ENCODE data around the gene EXOC3L4. TPM values are rescaled to one million over a fixed set of nuclear protein-coding genes. Genes with fewer than 3 reads are reported as not detected.

EXOC3L4 gene
- total and polyA plus RNA-seq, 8 donors = 1.3 to 82.8 (median 16.2) TPM

GRCh38 chr14:103125098-103126070 lies 30.9 kb downstream of the EXOC3L4 start:
- Histone ChIP-seq H3K27ac (peak overlapping the region in 2 of 5 donors; percentile 26 to 87), H3K36me3 (peaks cover 0 to 25% (median 14%) of the 10 kb centered on the region in 4 donors), H3K9me3 (no peaks in the 10 kb centered on the region), H3K27me3 (peaks cover 0 to 34% (median 13%) of the 10 kb centered on the region in 3 donors), H3K4me1 (peaks cover 65 to 97% (median 91%) of the 10 kb centered on the region in 4 donors), H3K4me3 (peak overlapping the region in 3 of 4 donors; percentile 51 to 66 (median 55))
- intact Hi-C loops (cut with DNase I; ENCODE audit: low total_unique reads) = no loop called here
- 88 to 89% (median 89%) methylated on average over 12 to 13 of the region's 13 CpGs for WGBS, 5 donors
- DNase-seq = no peak
- TF ChIP-seq POLR2AphosphoS5 (IDR thresholded peaks at IDR 0.05) (no peak), EP300 (IDR thresholded peaks at IDR 0.05) (no peak), POLR2A (IDR thresholded peaks at IDR 0.05) (no peak)
- TF ChIP-seq, protein P1, sequence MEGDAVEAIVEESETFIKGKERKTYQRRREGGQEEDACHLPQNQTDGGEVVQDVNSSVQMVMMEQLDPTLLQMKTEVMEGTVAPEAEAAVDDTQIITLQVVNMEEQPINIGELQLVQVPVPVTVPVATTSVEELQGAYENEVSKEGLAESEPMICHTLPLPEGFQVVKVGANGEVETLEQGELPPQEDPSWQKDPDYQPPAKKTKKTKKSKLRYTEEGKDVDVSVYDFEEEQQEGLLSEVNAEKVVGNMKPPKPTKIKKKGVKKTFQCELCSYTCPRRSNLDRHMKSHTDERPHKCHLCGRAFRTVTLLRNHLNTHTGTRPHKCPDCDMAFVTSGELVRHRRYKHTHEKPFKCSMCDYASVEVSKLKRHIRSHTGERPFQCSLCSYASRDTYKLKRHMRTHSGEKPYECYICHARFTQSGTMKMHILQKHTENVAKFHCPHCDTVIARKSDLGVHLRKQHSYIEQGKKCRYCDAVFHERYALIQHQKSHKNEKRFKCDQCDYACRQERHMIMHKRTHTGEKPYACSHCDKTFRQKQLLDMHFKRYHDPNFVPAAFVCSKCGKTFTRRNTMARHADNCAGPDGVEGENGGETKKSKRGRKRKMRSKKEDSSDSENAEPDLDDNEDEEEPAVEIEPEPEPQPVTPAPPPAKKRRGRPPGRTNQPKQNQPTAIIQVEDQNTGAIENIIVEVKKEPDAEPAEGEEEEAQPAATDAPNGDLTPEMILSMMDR (IDR thresholded peaks at IDR 0.05) = no peak

- DNase-seq = no peak
- Histone ChIP-seq H3K27ac (peak overlapping the region in 4 of 5 donors; percentile 29 to 73 (median 70)), H3K27me3 (peaks cover 0 to 34% (median 13%) of the 10 kb centered on the region in 3 donors), H3K4me3 (peak overlapping the region; percentile 35 to 66 (median 38)), H3K36me3 (peaks cover 7 to 34% (median 19%) of the 10 kb centered on the region in 4 donors), H3K9me3 (no peaks in the 10 kb centered on the region), H3K4me1 (peaks cover 59 to 97% (median 91%) of the 10 kb centered on the region in 4 donors)
- WGBS, 5 donors = 63 to 82% (median 71%) methylated on average over 12 to 22 of the region's 22 CpGs
- TF ChIP-seq, protein P1 (IDR thresholded peaks at IDR 0.05) = no peak
- no peak for TF ChIP-seq EP300 (IDR thresholded peaks at IDR 0.05)
- no peak for TF ChIP-seq POLR2AphosphoS5 (IDR thresholded peaks at IDR 0.05)
- no peak for TF ChIP-seq POLR2A (IDR thresholded peaks at IDR 0.05)
- intact Hi-C loops (cut with DNase I; ENCODE audit: low total_unique reads) = no loop called here
Observed at GRCh38 chr14:103126088-103126872, 31.8 kb downstream of the EXOC3L4 start.

DNA sequence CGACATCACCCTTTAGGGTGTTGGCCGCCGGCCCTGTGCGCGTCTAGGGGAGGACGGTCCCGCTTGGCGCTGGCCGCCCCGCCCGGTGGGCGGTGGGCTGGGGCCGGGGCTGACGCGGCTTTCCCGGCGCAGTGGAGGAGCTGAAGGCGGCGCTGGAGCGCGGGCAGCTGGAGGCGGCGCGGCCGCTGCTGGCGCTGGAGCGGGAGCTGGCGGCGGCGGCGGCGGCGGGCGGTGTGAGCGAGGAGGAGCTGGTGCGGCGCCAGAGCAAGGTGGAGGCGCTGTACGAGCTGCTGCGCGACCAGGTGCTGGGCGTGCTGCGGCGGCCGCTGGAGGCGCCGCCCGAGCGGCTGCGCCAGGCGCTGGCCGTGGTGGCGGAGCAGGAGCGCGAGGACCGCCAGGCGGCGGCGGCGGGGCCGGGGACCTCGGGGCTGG lies 32.4 kb downstream of the EXOC3L4 start:
- peak overlapping the region in 4 of 5 donors; percentile 29 to 73 (median 70) for H3K27ac ChIP-seq
- intact Hi-C loops (cut with DNase I; ENCODE audit: low total_unique reads) = no loop called here
- peaks cover 7 to 40% (median 22%) of the 10 kb centered on the region in 4 donors for H3K36me3 ChIP-seq
- no peaks in the 10 kb centered on the region for H3K9me3 ChIP-seq
- TF ChIP-seq POLR2A (IDR thresholded peaks at IDR 0.05) (no peak), POLR2AphosphoS5 (IDR thresholded peaks at IDR 0.05) (no peak), EP300 (IDR thresholded peaks at IDR 0.05) (no peak)
- TF ChIP-seq, protein P1 (IDR thresholded peaks at IDR 0.05) = peak in 1 of 7 experiments; percentile 41
- DNase-seq = peak; percentile 88 to 94
- H3K27me3 ChIP-seq = peaks cover 0 to 29% (median 13%) of the 10 kb centered on the region in 3 donors
- H3K4me3 ChIP-seq = peak overlapping the region; percentile 35 to 66 (median 38)
- H3K4me1 ChIP-seq = peaks cover 55 to 97% (median 90%) of the 10 kb centered on the region in 4 donors
- 19 to 57% (median 26%) methylated on average over 27 to 62 of the region's 62 CpGs for WGBS, 5 donors

DNA sequence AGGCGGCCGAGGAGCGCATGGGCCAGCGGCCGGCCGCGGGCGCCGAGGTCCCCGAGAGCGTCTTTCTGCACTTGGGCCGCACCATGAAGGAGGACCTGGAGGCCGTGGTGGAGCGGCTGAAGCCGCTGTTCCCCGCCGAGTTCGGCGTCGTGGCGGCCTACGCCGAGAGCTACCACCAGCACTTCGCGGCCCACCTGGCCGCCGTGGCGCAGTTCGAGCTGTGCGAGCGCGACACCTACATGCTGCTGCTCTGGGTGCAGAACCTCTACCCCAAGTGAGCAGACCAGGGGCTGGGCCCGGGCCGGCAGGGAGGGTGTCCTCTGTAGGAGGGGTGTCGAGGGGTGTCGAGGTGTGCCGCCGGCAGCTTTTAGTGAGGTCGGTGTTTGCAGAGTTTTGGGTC lies 32.8 kb downstream of the EXOC3L4 start:
- no peak for DNase-seq
- Histone ChIP-seq H3K27me3 (peaks cover 0 to 24% (median 13%) of the 10 kb centered on the region in 3 donors), H3K4me3 (peak overlapping the region in 2 of 4 donors; percentile 38 to 66), H3K27ac (no peak overlapping the region), H3K4me1 (peaks cover 53 to 97% (median 88%) of the 10 kb centered on the region in 4 donors), H3K36me3 (peaks cover 7 to 44% (median 25%) of the 10 kb centered on the region in 4 donors), H3K9me3 (no peaks in the 10 kb centered on the region)
- 37 to 75% (median 47%) methylated on average over 9 to 39 of the region's 39 CpGs for WGBS, 5 donors
- intact Hi-C loops (cut with DNase I; ENCODE audit: low total_unique reads) = no loop called here
- TF ChIP-seq, protein P1 (IDR thresholded peaks at IDR 0.05) = no peak
- TF ChIP-seq POLR2A (IDR thresholded peaks at IDR 0.05) (no peak), EP300 (IDR thresholded peaks at IDR 0.05) (no peak), POLR2AphosphoS5 (IDR thresholded peaks at IDR 0.05) (no peak)
